Heart right ventricle (tissue), 16 donors: ENCODE results near the gene SNAP47. TPM values are rescaled to one million over a fixed set of nuclear protein-coding genes. Genes with fewer than 3 reads are reported as not detected.
A peak's percentile ranks its signal among the peaks of the same experiment; 100 is the strongest.

ENCODE experiments used
- ATAC-seq, 8 donors: fragments of 200-7000 bp; cut with Tn5 transposase; one replicate each; pipeline ENCODE4 v1.9.1; 2020; ENCODE audit warnings: mild to moderate bottlenecking in 8 of 8, moderate library complexity in 8 of 8, moderate number of reproducible peaks in 1 of 8
- DNase-seq, 2 donors: peaks; one replicate each; pipeline ENCODE4 v3.0.0-alpha.2; 2020
- H3K27ac ChIP-seq, 10 donors: fragments of 200-600 bp; sonication (generic) in 2 of 10; one replicate each; pipeline versions ENCODE4 v1.5.0 to v1.8.0; 2020 to 2022; ENCODE audit warnings: mild to moderate bottlenecking in 3 of 10
- H3K27me3 ChIP-seq, 7 donors: fragments of 200-600 bp; one replicate each; pipeline ENCODE4 v1.8.0; 2021 to 2022; ENCODE audit warnings: mild to moderate bottlenecking in 2 of 7
- H3K36me3 ChIP-seq, 9 donors: fragments of 200-600 bp; sonication (generic) in 1 of 9; one replicate each; pipeline versions ENCODE4 v1.5.0 to v1.8.0; 2020 to 2022; ENCODE audit warnings: mild to moderate bottlenecking in 2 of 9
- H3K4me1 ChIP-seq, 9 donors: fragments of 200-600 bp; sonication (generic) in 1 of 9; one replicate each; pipeline versions ENCODE4 v1.5.0 to v1.8.0; 2020 to 2022; ENCODE audit warnings: mild to moderate bottlenecking in 4 of 9
- H3K4me3 ChIP-seq, 10 donors: fragments of 200-600 bp; sonication (generic) in 2 of 10; one replicate each; pipeline versions ENCODE4 v1.5.0 to v1.8.0; 2020 to 2022; ENCODE audit warnings: mild to moderate bottlenecking in 7 of 10, moderate library complexity in 2 of 10
- H3K9me3 ChIP-seq, 11 donors: fragments of 200-600 bp in 10 of 11; sonication (generic) in 2 of 11; one replicate each; pipeline versions ENCODE4 v1.5.0 to v1.8.0; 2013 to 2022; ENCODE audit warnings: mild to moderate bottlenecking in 2 of 11, control low read depth in 1 of 11, moderate library complexity in 1 of 11
- CTCF ChIP-seq, 9 donors: fragments of 200-600 bp; sonication (generic) in 2 of 9; IDR thresholded peaks; one replicate each; pipeline versions ENCODE4 v1.5.0 to v1.8.0; 2021 to 2022; ENCODE audit warnings: antibody characterized with exemption in 9 of 9, mild to moderate bottlenecking in 5 of 9, moderate library complexity in 1 of 9
- WGBS, 2 donors: extraction: QIAGEN DNeasy Blood & Tissue Kit; methylation state at CpG; one replicate each; pipeline ENCODE4 v1.1.7; 2013; ENCODE audit warnings: inconsistent platforms in 1 of 2; 5-methylcytosine and 5-hydroxymethylcytosine counted together
- intact Hi-C, 10 donors: fragments of 100-400 bp; cut with DNase I; formaldehyde crosslinking; loops; one replicate each; pipeline versions ENCODE4 v1.11.1 to v1.14.2; 2022
- polyA plus RNA-seq, 2 donors: library from polyadenylated mRNA; stranded (reverse); fragments of 200-250 nt; gene quantifications; one replicate each; pipeline ENCODE4 v1.2.3, GENCODE V29; 2013
- total RNA-seq, 10 donors: library from RNA; stranded (reverse); fragmentation: NEBNext Ultra II Directional in 3 of 10; extraction: Animal tissue kit (Norgen Biotek cat#: 25700) in 3 of 10; gene quantifications; one replicate each; pipeline versions ENCODE4 v1.2.1 to v1.2.4, GENCODE V29; 2021 to 2023
- donor health status: Arrhythmogenic right ventricular cardiomyopathy.
- donor health status: ischemic (EF 13 %, LVEDD 7.1; RV severe dilation, severe dysfunction).
- donor health status: healthy with polysubstance abuse.
- donor health status: DM: no; HTN: yes; CAD: no.
- donor health status: DM: no; HTN: no; CAD: no.
- donor health status: ischemic (EF 25% LVEDD 6.9; RV normal size, moderate dysfunction).
- donor health status: ischemic (EF 25% LVEDD 5.7; RV mildly dilated, moderate dysfunction).
- donor health status: healthy.
- donor health status: DM: yes; HTN: yes; CAD: no.
- donor health status: Ischemic cardiomyopathy.
- donor health status: ischemic (EF 35%, LVEDD 5.7; RV mildly dilated, moderate dysfunction).
- donor health status: nonischemic (EF 11% LVEDD 7.7; RV severe dilation, severe dysfunction).
- donor health status: DM: yes; HTN: yes; CAD: no.
- donor health status: PGD.
- donor health status: ischemic (EF 29% LVEDD 5.4; RV normal size, mild dysfunction).
- donor health status: nonischemic (EF 23%, LVEDD 6.1; RV moderate dilation, normal function).

SNAP47 gene
- total and polyA plus RNA-seq, 12 donors, result 18.4 to 102 (median 49.7) TPM

GRCh38 chr1:227728059-227728891 is 7.0 kb upstream of the SNAP47 start:
- Histone ChIP-seq H3K4me3 (peak overlapping the region; percentile 36 to 79 (median 62)), H3K27me3 (peaks cover 0 to 9% (median 0%) of the 10 kb centered on the region in 7 donors), H3K27ac (peak overlapping the region; percentile 56 to 87 (median 78)), H3K36me3 (peaks cover 0 to 25% (median 10%) of the 10 kb centered on the region in 9 donors), H3K4me1 (peaks cover 10 to 41% (median 26%) of the 10 kb centered on the region in 9 donors), H3K9me3 (peaks cover 0 to 2% (median 0%) of the 10 kb centered on the region in 11 donors)
- peak in 1 of 9 donors; percentile 9 for TF ChIP-seq CTCF (IDR thresholded peaks at IDR 0.05)
- ATAC-seq (peak; percentile 60 to 71 (median 66)), DNase-seq (peak; percentile 83 to 84)
- intact Hi-C loops, result loop anchor here in 2 of 10 donors (5.0 to 10.0 kb wide), 2 partner anchors 163 to 246 kb away; partner anchors contain the start of gene ZNF678 (in 1 of the 2)
- 1 to 2% methylated on average over 38 to 46 of the region's 51 CpGs for WGBS, 2 donors

- H3K9me3 ChIP-seq, result no peaks in the 10 kb centered on the region
- 1% methylated on average over 11 of the region's 11 CpGs for WGBS, 2 donors
- peaks cover 0 to 9% (median 0%) of the 10 kb centered on the region in 7 donors for H3K27me3 ChIP-seq
- peaks cover 10 to 46% (median 30%) of the 10 kb centered on the region in 9 donors for H3K4me1 ChIP-seq
- DNase-seq (no peak), ATAC-seq (peak; percentile 6 to 36 (median 22))
- intact Hi-C loops, result loop anchor here in 2 of 10 donors (5.0 to 10.0 kb wide), 2 partner anchors 164 to 247 kb away; partner anchors contain the start of gene ZNF678 (in 1 of the 2)
- H3K36me3 ChIP-seq, result peaks cover 0 to 31% (median 10%) of the 10 kb centered on the region in 9 donors
- peak overlapping the region; percentile 56 to 87 (median 78) for H3K27ac ChIP-seq
- TF ChIP-seq CTCF (IDR thresholded peaks at IDR 0.05), result no peak
- peak overlapping the region; percentile 36 to 79 (median 62) for H3K4me3 ChIP-seq
Measured at GRCh38 chr1:227728892-227729143, 6.4 kb upstream of the SNAP47 start.

- peak overlapping the region in 9 of 10 donors; percentile 46 to 79 (median 63) for H3K4me3 ChIP-seq
- H3K4me1 ChIP-seq, result peaks cover 12 to 51% (median 35%) of the 10 kb centered on the region in 9 donors
- ATAC-seq, result peak in 6 of 8 donors; percentile 0 to 31 (median 8)
Measured at GRCh38 chr1:227729144-227729880, 5.9 kb upstream of the SNAP47 start.

More at GRCh38 chr1:227729144-227729880, 5.9 kb upstream of the SNAP47 start:
- Histone ChIP-seq H3K27me3 (peaks cover 0 to 9% (median 0%) of the 10 kb centered on the region in 7 donors), H3K9me3 (no peaks in the 10 kb centered on the region), H3K27ac (peak overlapping the region; percentile 56 to 87 (median 78)), H3K36me3 (peaks cover 0 to 32% (median 10%) of the 10 kb centered on the region in 9 donors)
- DNase-seq, result no peak
- no peak for TF ChIP-seq CTCF (IDR thresholded peaks at IDR 0.05)
- intact Hi-C loops, result loop anchor here in 2 of 10 donors (5.0 to 10.0 kb wide), 2 partner anchors 165 to 247 kb away; partner anchors contain the start of gene ZNF678 (in 1 of the 2)
- 41 to 46% methylated on average over 5 of the region's 5 CpGs for whole genome bisulfite sequencing, 2 donors
